Measurements from ENCODE around the gene SHC1. TPM values are rescaled to one million over a fixed set of nuclear protein-coding genes. Genes with fewer than 3 reads are reported as not detected.
"Not testable (repeated sequence)": the region's sequence is repeated elsewhere in the genome, so short reads cannot be mapped to it uniquely, and the experiment has no call there.

SHC1 gene
- total RNA-seq, 2 donors from 2014 or later: 85.0 to 97.2 TPM

- DNase-seq (ENCODE audit: low spot score); H3K36me3 ChIP-seq; H3K4me3 ChIP-seq; H3K9me3 ChIP-seq; H3K27me3 ChIP-seq (replicated peaks; ENCODE audit: insufficient read depth): not testable (repeated sequence)
- 62% methylated on average over 13 of the region's 13 CpGs for WGBS
- TF ChIP-seq, protein P1, sequence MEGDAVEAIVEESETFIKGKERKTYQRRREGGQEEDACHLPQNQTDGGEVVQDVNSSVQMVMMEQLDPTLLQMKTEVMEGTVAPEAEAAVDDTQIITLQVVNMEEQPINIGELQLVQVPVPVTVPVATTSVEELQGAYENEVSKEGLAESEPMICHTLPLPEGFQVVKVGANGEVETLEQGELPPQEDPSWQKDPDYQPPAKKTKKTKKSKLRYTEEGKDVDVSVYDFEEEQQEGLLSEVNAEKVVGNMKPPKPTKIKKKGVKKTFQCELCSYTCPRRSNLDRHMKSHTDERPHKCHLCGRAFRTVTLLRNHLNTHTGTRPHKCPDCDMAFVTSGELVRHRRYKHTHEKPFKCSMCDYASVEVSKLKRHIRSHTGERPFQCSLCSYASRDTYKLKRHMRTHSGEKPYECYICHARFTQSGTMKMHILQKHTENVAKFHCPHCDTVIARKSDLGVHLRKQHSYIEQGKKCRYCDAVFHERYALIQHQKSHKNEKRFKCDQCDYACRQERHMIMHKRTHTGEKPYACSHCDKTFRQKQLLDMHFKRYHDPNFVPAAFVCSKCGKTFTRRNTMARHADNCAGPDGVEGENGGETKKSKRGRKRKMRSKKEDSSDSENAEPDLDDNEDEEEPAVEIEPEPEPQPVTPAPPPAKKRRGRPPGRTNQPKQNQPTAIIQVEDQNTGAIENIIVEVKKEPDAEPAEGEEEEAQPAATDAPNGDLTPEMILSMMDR (IDR thresholded peaks at IDR 0.05): peak in 3 of 4 experiments; percentile 23 to 54 (median 41)
- peak; percentile 69 for TF ChIP-seq POLR2AphosphoS5 (IDR thresholded peaks at IDR 0.05)
- Histone ChIP-seq H3K27ac (peak overlapping the region in 1 of 2 donors; percentile 46), H3K4me1 (replicated peaks) (peaks cover 11% of the 10 kb centered on the region)
- intact Hi-C loops (cut with DNase I): loop anchor here (5.0 kb wide), 1 partner anchor 33 kb away; the partner anchor contains the start of gene PYGO2
Observed at GRCh38 chr1:154995301-154995983, 24.9 kb upstream of the SHC1 start.

DNA sequence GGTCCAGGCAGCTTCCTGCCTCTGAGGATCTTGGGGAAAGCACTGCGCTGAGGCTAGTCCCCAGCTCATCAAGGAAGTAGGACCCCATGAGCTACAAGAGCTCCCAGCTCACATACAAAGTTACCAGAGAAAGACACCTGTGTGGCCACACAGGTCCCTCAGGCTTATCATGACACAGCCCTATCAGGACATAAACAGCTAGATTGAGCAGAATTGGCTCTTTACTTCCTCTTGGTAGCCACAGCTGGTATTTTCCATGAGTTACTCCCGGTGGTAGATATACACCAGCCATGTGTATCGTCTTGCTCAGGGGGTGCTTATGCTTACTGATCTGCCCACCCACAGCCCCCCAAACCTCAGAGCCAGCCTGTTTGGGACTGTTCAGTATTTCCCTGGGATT lies 24.0 kb upstream of the SHC1 start:
- no peak overlapping the region for H3K4me3 ChIP-seq
- peaks cover 4% of the 10 kb centered on the region for H3K4me1 ChIP-seq (replicated peaks)
- no peaks in the 10 kb centered on the region for H3K27me3 ChIP-seq (replicated peaks; ENCODE audit: insufficient read depth)
- H3K9me3 ChIP-seq: no peaks in the 10 kb centered on the region
- intact Hi-C loops (cut with DNase I): no loop called here
- WGBS: 81% methylated on average over 3 of the region's 3 CpGs
- no peak overlapping the region for H3K27ac ChIP-seq
- no peaks in the 10 kb centered on the region for H3K36me3 ChIP-seq
- TF ChIP-seq POLR2A (IDR thresholded peaks at IDR 0.05) (no peak), POLR2AphosphoS5 (IDR thresholded peaks at IDR 0.05) (no peak)
- TF ChIP-seq, protein P1 (IDR thresholded peaks at IDR 0.05): no peak
- DNase-seq (ENCODE audit: low spot score): no peak

- peaks cover under 1% of the 10 kb centered on the region for H3K4me1 ChIP-seq (replicated peaks)
- no peaks in the 10 kb centered on the region for H3K9me3 ChIP-seq
- no peaks in the 10 kb centered on the region for H3K36me3 ChIP-seq
- TF ChIP-seq, protein P1 (IDR thresholded peaks at IDR 0.05): no peak
- TF ChIP-seq POLR2AphosphoS5 (IDR thresholded peaks at IDR 0.05) (no peak), POLR2A (IDR thresholded peaks at IDR 0.05) (no peak)
- intact Hi-C loops (cut with DNase I): no loop called here
- H3K27ac ChIP-seq: no peak overlapping the region
- 67% methylated on average over 1 of the region's 1 CpG for WGBS
- H3K27me3 ChIP-seq (replicated peaks; ENCODE audit: insufficient read depth): no peaks in the 10 kb centered on the region
- DNase-seq (ENCODE audit: low spot score): no peak
- no peak overlapping the region for H3K4me3 ChIP-seq
Observed at GRCh38 chr1:154994269-154994587, 23.7 kb upstream of the SHC1 start.

GRCh38 chr1:154993572-154994268 lies 23.2 kb upstream of the SHC1 start, which contains the start of gene LENEP:
Gene LENEP (plus strand): TSS chr1:154993586. CDS start chr1:154993608, 22 bp downstream.
- Histone ChIP-seq H3K27me3 (replicated peaks; ENCODE audit: insufficient read depth) (no peaks in the 10 kb centered on the region), H3K36me3 (no peaks in the 10 kb centered on the region), H3K4me1 (replicated peaks) (no peaks in the 10 kb centered on the region), H3K9me3 (no peaks in the 10 kb centered on the region), H3K4me3 (no peak within 1 kb of the TSS), H3K27ac (no peak within 1 kb of the TSS)
- no peak for TF ChIP-seq POLR2AphosphoS5 (IDR thresholded peaks at IDR 0.05)
- TF ChIP-seq, protein P1 (IDR thresholded peaks at IDR 0.05): no peak
- no peak for TF ChIP-seq POLR2A (IDR thresholded peaks at IDR 0.05)
- WGBS: 70% methylated on average over 8 of the region's 8 CpGs
- no peak for DNase-seq (ENCODE audit: low spot score)
- intact Hi-C loops (cut with DNase I): no loop called here

Data from prostate gland (tissue), 2 donors.